Kidney (tissue), 14 donors: ENCODE measurements around the gene PPP1R17. TPM values are rescaled to one million over a fixed set of nuclear protein-coding genes. Genes with fewer than 3 reads are reported as not detected.

Source experiments
- DNase-seq, 5 donors: peaks; one replicate each; pipeline ENCODE4 v3.0.0-alpha.2; 2013 to 2020
- FAIRE-seq: peaks from 2 replicates; lab custom pipeline; 2012; peaks lifted over from hg19 to GRCh38; lab: Jason Lieb, UNC
- H3K27ac ChIP-seq, 2 donors: one replicate each; pipeline ENCODE4 v1.7.0; 2013; ENCODE audit warnings: low read depth in 2 of 2, low read length in 2 of 2, inconsistent platforms in 1 of 2
- H3K27me3 ChIP-seq: one replicate; pipeline ENCODE4 v1.7.1; 2013; ENCODE audit warnings: low read length, inconsistent platforms; ENCODE audit not compliant: control insufficient read depth, insufficient read depth
- H3K36me3 ChIP-seq, 3 donors: one replicate each; pipeline versions ENCODE4 v1.7.0 to v1.7.1; 2013; ENCODE audit warnings: low read length in 3 of 3, control low read depth in 1 of 3, inconsistent platforms in 1 of 3; ENCODE audit not compliant: insufficient read depth in 3 of 3, control insufficient read depth in 2 of 3
- H3K4me1 ChIP-seq, 3 donors: one replicate each; pipeline versions ENCODE4 v1.7.0 to v1.7.1; 2013; ENCODE audit warnings: low read length in 3 of 3, inconsistent platforms in 1 of 3, low read depth in 1 of 3; ENCODE audit not compliant: control insufficient read depth in 2 of 3, insufficient read depth in 2 of 3
- H3K4me3 ChIP-seq, 3 donors: one replicate each; pipeline versions ENCODE4 v1.7.0 to v1.8.1; 2013; ENCODE audit warnings: low read length in 3 of 3, control low read depth in 1 of 3, inconsistent platforms in 1 of 3
- H3K9ac ChIP-seq, 3 donors: one replicate each; pipeline versions ENCODE4 v1.7.0 to v1.7.1; 2013; ENCODE audit warnings: low read length in 3 of 3, control low read depth in 1 of 3, inconsistent platforms in 1 of 3
- H3K9me3 ChIP-seq, 3 donors: one replicate each; pipeline versions ENCODE4 v1.7.0 to v1.7.1; 2013; ENCODE audit warnings: low read length in 3 of 3, control low read depth in 1 of 3, inconsistent platforms in 1 of 3; ENCODE audit not compliant: control insufficient read depth in 2 of 3, insufficient read depth in 1 of 3
- CTCF ChIP-seq: IDR thresholded peaks from 3 replicates; pipeline ENCODE4 v1.5.1; 2012; ENCODE audit warnings: mild to moderate bottlenecking, moderate library complexity, borderline replicate concordance; ENCODE audit not compliant: insufficient read depth; ENCODE audit errors: extremely low read depth
- intact Hi-C: fragments of 100-400 bp; cut with DNase I; formaldehyde crosslinking; loops from one replicate; pipeline ENCODE4 v1.11.1; 2022
- polyA plus RNA-seq: library from polyadenylated mRNA; stranded (reverse); fragments of 350-450 nt; fragmentation: Illumina TruSeq; extraction: RNeasy Lipid Tissue Mini Kit (QIAGEN cat#74804); gene quantifications from one replicate; pipeline ENCODE4 v1.2.3, GENCODE V29; 2014; ENCODE audit warnings: low read depth, low replicate concordance; ENCODE audit not compliant: insufficient read depth
- total RNA-seq: library from RNA; stranded (reverse); fragmentation: NEBNext Ultra II Directional; extraction: Animal tissue kit (Norgen Biotek cat#: 25700); gene quantifications from one replicate; pipeline ENCODE4 v1.2.1, GENCODE V29; 2021
- donor health status: control.
- donor health status: control.
- donor health status: control.
- donor health status: control.
- donor health status: control.
- donor health status: DM: yes; HTN: yes; CAD: no.
- donor health status: Normal renal cell carcinoma (clear cell type).

The PPP1R17 gene
- total and polyA plus RNA-seq, 2 donors from 2014 or later = not detected

- DNase-seq (no peak), FAIRE-seq (no peak)
- intact Hi-C loops = no loop called here
- Histone ChIP-seq H3K27ac (no peak overlapping the region), H3K9me3 (no peaks in the 10 kb centered on the region), H3K27me3 (no peaks in the 10 kb centered on the region), H3K4me3 (no peak overlapping the region), H3K4me1 (no peaks in the 10 kb centered on the region), H3K36me3 (no peaks in the 10 kb centered on the region), H3K9ac (no peak overlapping the region)
- no peak for TF ChIP-seq CTCF
Measured at GRCh38 chr7:31688996-31689395, 2.0 kb downstream of the PPP1R17 start.

- intact Hi-C loops = no loop called here
- FAIRE-seq = no peak
- no peak for TF ChIP-seq CTCF
Measured at GRCh38 chr7:31690935-31691334, 3.9 kb downstream of the PPP1R17 start.

GRCh38 chr7:31692451-31692850 is 5.4 kb downstream of the PPP1R17 start:
- no peak for FAIRE-seq
- intact Hi-C loops = no loop called here
- H3K9ac ChIP-seq = no peak overlapping the region
- no peak overlapping the region for H3K27ac ChIP-seq
- no peaks in the 10 kb centered on the region for H3K4me1 ChIP-seq
- H3K4me3 ChIP-seq = no peak overlapping the region
- no peak for TF ChIP-seq CTCF
- H3K27me3 ChIP-seq = no peaks in the 10 kb centered on the region
- H3K9me3 ChIP-seq = no peaks in the 10 kb centered on the region
- DNase-seq = no peak
- no peaks in the 10 kb centered on the region for H3K36me3 ChIP-seq

More at GRCh38 chr7:31690935-31691334, 3.9 kb downstream of the PPP1R17 start:
- Histone ChIP-seq H3K36me3 (no peaks in the 10 kb centered on the region), H3K27ac (no peak overlapping the region), H3K9me3 (no peaks in the 10 kb centered on the region), H3K27me3 (no peaks in the 10 kb centered on the region), H3K4me3 (no peak overlapping the region), H3K9ac (no peak overlapping the region), H3K4me1 (no peaks in the 10 kb centered on the region)
- DNase-seq = no peak

- Histone ChIP-seq H3K36me3 (no peaks in the 10 kb centered on the region), H3K27me3 (no peaks in the 10 kb centered on the region), H3K4me1 (no peaks in the 10 kb centered on the region), H3K9ac (no peak overlapping the region), H3K27ac (no peak overlapping the region), H3K9me3 (no peaks in the 10 kb centered on the region), H3K4me3 (no peak overlapping the region)
- DNase-seq (no peak), FAIRE-seq (no peak)
- no peak for TF ChIP-seq CTCF
- intact Hi-C loops = no loop called here
Measured at GRCh38 chr7:31692871-31693270, 5.9 kb downstream of the PPP1R17 start.
